HepG2 (cell line): Measurements from ENCODE around the gene BZW1. TPM values are rescaled to one million over a fixed set of nuclear protein-coding genes. Genes with fewer than 3 reads are reported as not detected.

Source experiments
- ARNTL ChIP-seq: sonication (generic); formaldehyde crosslinking; IDR thresholded peaks from 2 replicates; pipeline ENCODE4 v1.4.0; 2020; ENCODE audit warnings: mild to moderate bottlenecking, missing genetic modification reagents
- FOXC1 ChIP-seq: sonication (generic); formaldehyde crosslinking; IDR thresholded peaks from 2 replicates; pipeline ENCODE4 v1.8.0; 2022; ENCODE audit warnings: mild to moderate bottlenecking, missing genetic modification reagents, borderline replicate concordance
- POLR2A ChIP-seq, 2 experiments: IDR thresholded peaks; 2 replicates each; pipeline ENCODE4 v1.6.1; 2011; ENCODE audit warnings: low read depth in 2 of 2, low read length in 2 of 2, mild to moderate bottlenecking in 1 of 2, moderate library complexity in 1 of 2; ENCODE audit not compliant: insufficient read depth in 1 of 2
- POLR2G ChIP-seq: fragments of 200-400 bp; formaldehyde crosslinking; IDR thresholded peaks from 2 replicates; pipeline ENCODE4 v1.6.1; 2018; ENCODE audit warnings: mild to moderate bottlenecking, low read depth, low read length, moderate library complexity
- RBAK ChIP-seq: sonication (generic); formaldehyde crosslinking; IDR thresholded peaks from 2 replicates; pipeline ENCODE4 v1.5.1; 2020; ENCODE audit warnings: mild to moderate bottlenecking, missing genetic modification reagents
- RBFOX2 ChIP-seq: fragments of 200-400 bp; formaldehyde crosslinking; IDR thresholded peaks from 2 replicates; pipeline ENCODE4 v1.6.1; 2017; ENCODE audit warnings: low read depth, mild to moderate bottlenecking, low read length
- RBM22 ChIP-seq: fragments of 200-400 bp; formaldehyde crosslinking; optimal IDR thresholded peaks from 2 replicates; pipeline ENCODE3; 2017; ENCODE audit warnings: mild to moderate bottlenecking, low read length, moderate library complexity
- RFXAP ChIP-seq: sonication (generic); formaldehyde crosslinking; IDR thresholded peaks from 2 replicates; pipeline ENCODE4 v1.4.0; 2020; ENCODE audit warnings: missing genetic modification reagents, borderline replicate concordance
- STAT5B ChIP-seq: sonication (generic); formaldehyde crosslinking; IDR thresholded peaks from 2 replicates; pipeline ENCODE4 v1.4.0; 2020; ENCODE audit warnings: missing genetic modification reagents
- YY1 ChIP-seq: IDR thresholded peaks from 2 replicates; pipeline ENCODE4 v1.6.1; 2011; ENCODE audit warnings: low read length, low read depth, moderate library complexity, mild to moderate bottlenecking; ENCODE audit not compliant: insufficient read depth, insufficient replicate concordance
- ZC3H4 ChIP-seq: sonication (generic); formaldehyde crosslinking; IDR thresholded peaks from 2 replicates; pipeline ENCODE4 v1.4.0; 2020; ENCODE audit warnings: missing genetic modification reagents, borderline replicate concordance
- ZNF12 ChIP-seq: sonication (generic); formaldehyde crosslinking; IDR thresholded peaks from 2 replicates; pipeline ENCODE4 v1.5.0; 2020; ENCODE audit warnings: missing genetic modification reagents
- ZNF33A ChIP-seq: sonication (generic); formaldehyde crosslinking; IDR thresholded peaks from 2 replicates; pipeline ENCODE4 v1.5.1; 2020; ENCODE audit warnings: missing genetic modification reagents, mild to moderate bottlenecking, moderate library complexity, borderline replicate concordance
- ZNF33B ChIP-seq: sonication (generic); formaldehyde crosslinking; IDR thresholded peaks from 2 replicates; pipeline ENCODE4 v1.5.1; 2020; ENCODE audit warnings: mild to moderate bottlenecking, missing genetic modification reagents
- ZNF7 ChIP-seq: IDR thresholded peaks from 2 replicates; pipeline ENCODE4 v1.6.1; 2016; ENCODE audit warnings: missing biosample characterization, missing genetic modification reagents
- ZNF709 ChIP-seq: sonication (generic); formaldehyde crosslinking; IDR thresholded peaks from 2 replicates; pipeline ENCODE4 v1.5.0; 2020; ENCODE audit warnings: mild to moderate bottlenecking, missing genetic modification reagents
- ZNF850 ChIP-seq: sonication (generic); formaldehyde crosslinking; conservative IDR thresholded peaks from 2 replicates; pipeline ENCODE4 v1.9.0; 2021; ENCODE audit warnings: mild to moderate bottlenecking, missing genetic modification reagents
- polyA plus RNA-seq, 8 experiments: library from polyadenylated mRNA; depleted of rRNA in 3 of 8; stranded (reverse) in 7 of 8; unstranded in 1 of 8; fragments of >200 nt; fragmentation: Illumina TruSeq in 4 of 8; extraction: Trizol in 4 of 8; gene quantifications; 2 replicates each; pipeline versions ENCODE4 v1.2.1 to v1.2.3, GENCODE V29; 2011 to 2016; ENCODE audit warnings: low read depth in 4 of 8, missing spikeins in 1 of 8, mixed read lengths in 1 of 8; ENCODE audit not compliant: insufficient read depth in 1 of 8
- total RNA-seq, 5 experiments: library from RNA; depleted of rRNA; stranded (reverse); fragments of >200 nt; fragmentation: Illumina TruSeq; extraction: Trizol; gene quantifications; 2 replicates each; pipeline ENCODE4 v1.2.3, GENCODE V29; 2016; ENCODE audit warnings: low read depth in 1 of 5
- TF ChIP-seq, protein P1 (sequence below): sonication (generic); formaldehyde crosslinking; IDR thresholded peaks from 2 replicates; pipeline ENCODE4 v1.5.1; 2020; ENCODE audit warnings: mild to moderate bottlenecking, missing genetic modification reagents, moderate library complexity
- TF ChIP-seq, protein P2 (sequence below): fragments of 450-650 bp; IDR thresholded peaks from 2 replicates; pipeline ENCODE4 v1.6.1; 2017; ENCODE audit warnings: mild to moderate bottlenecking
- TF ChIP-seq, protein P3 (sequence below): sonication (generic); formaldehyde crosslinking; conservative IDR thresholded peaks from 2 replicates; pipeline ENCODE4 v1.4.0; 2020; ENCODE audit warnings: missing genetic modification reagents
- TF ChIP-seq, protein P4 (sequence below): sonication (generic); formaldehyde crosslinking; IDR thresholded peaks from 2 replicates; pipeline ENCODE4 v1.4.0; 2020; ENCODE audit warnings: missing genetic modification reagents
- TF ChIP-seq, protein P5 (sequence below): IDR thresholded peaks from 2 replicates; pipeline ENCODE4 v1.6.1; 2016; ENCODE audit warnings: missing compliant biosample characterization, missing genetic modification reagents, borderline replicate concordance

BZW1 gene
- total and polyA plus RNA-seq, 2 of the 13 experiments (the other 11 are each of a cell fraction or from before 2014, with no cell fraction given): 106 to 384 TPM

DNA sequence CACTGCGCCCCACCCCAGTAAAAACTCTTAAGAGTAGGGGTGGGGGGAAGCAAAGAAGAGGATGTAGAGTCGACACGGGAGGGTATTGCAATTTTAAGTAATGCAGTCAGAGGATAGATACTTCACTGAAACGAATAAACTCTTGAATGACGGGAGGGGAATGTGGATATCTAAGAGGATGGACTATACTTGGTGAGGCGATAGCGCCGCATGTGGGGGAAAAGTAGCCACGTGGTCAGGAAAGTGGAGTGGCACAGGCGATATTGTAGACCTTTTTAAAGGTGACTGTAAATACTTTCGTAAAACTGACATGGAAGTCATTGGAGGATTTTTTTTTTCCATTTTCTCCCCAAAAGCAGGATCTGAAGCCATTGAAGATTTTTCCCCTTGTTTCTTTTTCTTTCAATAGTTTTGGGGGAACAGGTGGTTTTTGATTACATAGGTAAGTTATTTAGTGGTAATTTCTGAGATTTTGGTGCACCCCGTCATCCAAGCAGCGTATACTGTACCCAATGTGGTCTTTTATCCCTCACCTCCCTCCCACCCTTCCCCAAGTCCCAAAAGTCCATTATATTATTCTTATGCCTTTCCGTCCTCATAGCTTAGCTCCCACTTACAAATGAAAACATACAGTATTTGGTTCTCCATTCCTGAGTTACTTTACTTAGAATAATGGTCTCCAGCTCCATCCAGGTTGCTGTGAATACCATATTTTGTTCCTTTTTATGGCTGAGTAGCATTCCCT is 39.0 kb downstream of the BZW1 start (continued):
- TF ChIP-seq ZNF709 (CRISPR knock-in tag): no peak
- no peak for TF ChIP-seq ARNTL (CRISPR knock-in tag)
- TF ChIP-seq POLR2G: peak; percentile 41; the same call in 1 of the 2 replicates
- no peak for TF ChIP-seq ZC3H4
- TF ChIP-seq FOXC1 (CRISPR knock-in tag): no peak
- TF ChIP-seq, protein P1, sequence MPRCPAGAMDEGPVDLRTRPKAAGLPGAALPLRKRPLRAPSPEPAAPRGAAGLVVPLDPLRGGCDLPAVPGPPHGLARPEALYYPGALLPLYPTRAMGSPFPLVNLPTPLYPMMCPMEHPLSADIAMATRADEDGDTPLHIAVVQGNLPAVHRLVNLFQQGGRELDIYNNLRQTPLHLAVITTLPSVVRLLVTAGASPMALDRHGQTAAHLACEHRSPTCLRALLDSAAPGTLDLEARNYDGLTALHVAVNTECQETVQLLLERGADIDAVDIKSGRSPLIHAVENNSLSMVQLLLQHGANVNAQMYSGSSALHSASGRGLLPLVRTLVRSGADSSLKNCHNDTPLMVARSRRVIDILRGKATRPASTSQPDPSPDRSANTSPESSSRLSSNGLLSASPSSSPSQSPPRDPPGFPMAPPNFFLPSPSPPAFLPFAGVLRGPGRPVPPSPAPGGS: no peak
- no peak for TF ChIP-seq ZNF850 (CRISPR knock-in tag)
- TF ChIP-seq STAT5B (CRISPR knock-in tag): no peak
- TF ChIP-seq YY1: no peak
- TF ChIP-seq ZNF12 (CRISPR knock-in tag): no peak
- TF ChIP-seq, protein P2, sequence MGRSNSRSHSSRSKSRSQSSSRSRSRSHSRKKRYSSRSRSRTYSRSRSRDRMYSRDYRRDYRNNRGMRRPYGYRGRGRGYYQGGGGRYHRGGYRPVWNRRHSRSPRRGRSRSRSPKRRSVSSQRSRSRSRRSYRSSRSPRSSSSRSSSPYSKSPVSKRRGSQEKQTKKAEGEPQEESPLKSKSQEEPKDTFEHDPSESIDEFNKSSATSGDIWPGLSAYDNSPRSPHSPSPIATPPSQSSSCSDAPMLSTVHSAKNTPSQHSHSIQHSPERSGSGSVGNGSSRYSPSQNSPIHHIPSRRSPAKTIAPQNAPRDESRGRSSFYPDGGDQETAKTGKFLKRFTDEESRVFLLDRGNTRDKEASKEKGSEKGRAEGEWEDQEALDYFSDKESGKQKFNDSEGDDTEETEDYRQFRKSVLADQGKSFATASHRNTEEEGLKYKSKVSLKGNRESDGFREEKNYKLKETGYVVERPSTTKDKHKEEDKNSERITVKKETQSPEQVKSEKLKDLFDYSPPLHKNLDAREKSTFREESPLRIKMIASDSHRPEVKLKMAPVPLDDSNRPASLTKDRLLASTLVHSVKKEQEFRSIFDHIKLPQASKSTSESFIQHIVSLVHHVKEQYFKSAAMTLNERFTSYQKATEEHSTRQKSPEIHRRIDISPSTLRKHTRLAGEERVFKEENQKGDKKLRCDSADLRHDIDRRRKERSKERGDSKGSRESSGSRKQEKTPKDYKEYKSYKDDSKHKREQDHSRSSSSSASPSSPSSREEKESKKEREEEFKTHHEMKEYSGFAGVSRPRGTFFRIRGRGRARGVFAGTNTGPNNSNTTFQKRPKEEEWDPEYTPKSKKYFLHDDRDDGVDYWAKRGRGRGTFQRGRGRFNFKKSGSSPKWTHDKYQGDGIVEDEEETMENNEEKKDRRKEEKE: no peak
- no peak for TF ChIP-seq ZNF33B (CRISPR knock-in tag)
- no peak for TF ChIP-seq ZNF7 (CRISPR knock-in tag)
- TF ChIP-seq, protein P3, sequence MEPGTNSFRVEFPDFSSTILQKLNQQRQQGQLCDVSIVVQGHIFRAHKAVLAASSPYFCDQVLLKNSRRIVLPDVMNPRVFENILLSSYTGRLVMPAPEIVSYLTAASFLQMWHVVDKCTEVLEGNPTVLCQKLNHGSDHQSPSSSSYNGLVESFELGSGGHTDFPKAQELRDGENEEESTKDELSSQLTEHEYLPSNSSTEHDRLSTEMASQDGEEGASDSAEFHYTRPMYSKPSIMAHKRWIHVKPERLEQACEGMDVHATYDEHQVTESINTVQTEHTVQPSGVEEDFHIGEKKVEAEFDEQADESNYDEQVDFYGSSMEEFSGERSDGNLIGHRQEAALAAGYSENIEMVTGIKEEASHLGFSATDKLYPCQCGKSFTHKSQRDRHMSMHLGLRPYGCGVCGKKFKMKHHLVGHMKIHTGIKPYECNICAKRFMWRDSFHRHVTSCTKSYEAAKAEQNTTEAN (CRISPR knock-in tag): no peak
- no peak for TF ChIP-seq RBAK (CRISPR knock-in tag)
- no peak for TF ChIP-seq ZNF33A (CRISPR knock-in tag)
- TF ChIP-seq POLR2A (IDR thresholded peaks at IDR 0.05; ENCODE audit: insufficient read depth in 1 of 2, low read depth in 2 of 2, low read length in 2 of 2): peak; percentile 16 to 31; a peak in 2 of 4 replicates
- peak; percentile 72 for TF ChIP-seq RBM22
- TF ChIP-seq RBFOX2: peak; percentile 57
- TF ChIP-seq, protein P4, sequence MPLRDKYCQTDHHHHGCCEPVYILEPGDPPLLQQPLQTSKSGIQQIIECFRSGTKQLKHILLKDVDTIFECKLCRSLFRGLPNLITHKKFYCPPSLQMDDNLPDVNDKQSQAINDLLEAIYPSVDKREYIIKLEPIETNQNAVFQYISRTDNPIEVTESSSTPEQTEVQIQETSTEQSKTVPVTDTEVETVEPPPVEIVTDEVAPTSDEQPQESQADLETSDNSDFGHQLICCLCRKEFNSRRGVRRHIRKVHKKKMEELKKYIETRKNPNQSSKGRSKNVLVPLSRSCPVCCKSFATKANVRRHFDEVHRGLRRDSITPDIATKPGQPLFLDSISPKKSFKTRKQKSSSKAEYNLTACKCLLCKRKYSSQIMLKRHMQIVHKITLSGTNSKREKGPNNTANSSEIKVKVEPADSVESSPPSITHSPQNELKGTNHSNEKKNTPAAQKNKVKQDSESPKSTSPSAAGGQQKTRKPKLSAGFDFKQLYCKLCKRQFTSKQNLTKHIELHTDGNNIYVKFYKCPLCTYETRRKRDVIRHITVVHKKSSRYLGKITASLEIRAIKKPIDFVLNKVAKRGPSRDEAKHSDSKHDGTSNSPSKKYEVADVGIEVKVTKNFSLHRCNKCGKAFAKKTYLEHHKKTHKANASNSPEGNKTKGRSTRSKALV (CRISPR knock-in tag): no peak
- TF ChIP-seq, protein P5, sequence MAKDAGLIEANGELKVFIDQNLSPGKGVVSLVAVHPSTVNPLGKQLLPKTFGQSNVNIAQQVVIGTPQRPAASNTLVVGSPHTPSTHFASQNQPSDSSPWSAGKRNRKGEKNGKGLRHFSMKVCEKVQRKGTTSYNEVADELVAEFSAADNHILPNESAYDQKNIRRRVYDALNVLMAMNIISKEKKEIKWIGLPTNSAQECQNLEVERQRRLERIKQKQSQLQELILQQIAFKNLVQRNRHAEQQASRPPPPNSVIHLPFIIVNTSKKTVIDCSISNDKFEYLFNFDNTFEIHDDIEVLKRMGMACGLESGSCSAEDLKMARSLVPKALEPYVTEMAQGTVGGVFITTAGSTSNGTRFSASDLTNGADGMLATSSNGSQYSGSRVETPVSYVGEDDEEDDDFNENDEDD (CRISPR knock-in tag): no peak
- no peak for TF ChIP-seq RFXAP (CRISPR knock-in tag)
